ENCODE measurements around the gene BOD1. TPM values are rescaled to one million over a fixed set of nuclear protein-coding genes. Genes with fewer than 3 reads are reported as not detected.

BOD1 gene
- total and polyA plus RNA-seq, 2 of the 8 experiments (the other 6 are each of a cell fraction or from before 2014, with no cell fraction given) = 107 to 149 TPM

GRCh38 chr5:173582216-173583111 is 34.0 kb downstream of the BOD1 start:
- Histone ChIP-seq H3K18ac (ENCODE audit: extremely low read depth, low read length) (no peak overlapping the region), H2BK5ac (ENCODE audit: low read depth, low read length) (no peak overlapping the region), H2AK5ac (ENCODE audit: low read depth, low read length) (no peak overlapping the region), H2BK20ac (ENCODE audit: low read length) (no peak overlapping the region), H4K8ac (ENCODE audit: extremely low read depth, insufficient read depth, low read length) (no peak overlapping the region), H3K4me2 (ENCODE audit: insufficient read depth in 1 of 2, low read depth in 2 of 2, low read length in 2 of 2) (no peak overlapping the region), H3K9me3 (ENCODE audit: insufficient read depth in 2 of 2, low read depth in 1 of 2, low read length in 1 of 2) (peaks cover 20 to 22% of the 10 kb centered on the region in 2 experiments), H4K5ac (ENCODE audit: insufficient read length, low read depth, low read length) (no peak overlapping the region), H3K4me3 (ENCODE audit: extremely low read depth in 1 of 4, insufficient read depth in 2 of 4, low read depth in 3 of 4, low read length in 4 of 4) (no peak overlapping the region), H3K4ac (replicated peaks; ENCODE audit: insufficient read length, low read depth, low read length) (no peak overlapping the region), H3K23ac (ENCODE audit: insufficient read length) (no peak overlapping the region), H2AFZ (ENCODE audit: low read length) (no peak overlapping the region), H3K23me2 (ENCODE audit: low read depth, low read length) (no peaks in the 10 kb centered on the region), H3K14ac (ENCODE audit: insufficient read length) (no peak overlapping the region), H3K79me1 (ENCODE audit: low read depth, low read length) (no peaks in the 10 kb centered on the region), H3K27me3 (replicated peaks in 1 of 4; ENCODE audit: control insufficient read depth in 3 of 4, extremely low read depth in 1 of 4, insufficient read depth in 3 of 4, low read length in 3 of 4) (no peaks in the 10 kb centered on the region), H3K9ac (replicated peaks in 1 of 4; ENCODE audit: extremely low read depth in 1 of 4, low read depth in 3 of 4, low read length in 3 of 4) (no peak overlapping the region), H2BK120ac (replicated peaks; ENCODE audit: low read depth, low read length) (no peak overlapping the region), H4K91ac (replicated peaks; ENCODE audit: insufficient read length, low read length) (no peak overlapping the region), H3K79me2 (ENCODE audit: control insufficient read depth in 1 of 2, insufficient read depth in 2 of 2, low read length in 2 of 2) (no peaks in the 10 kb centered on the region), H3K27ac (ENCODE audit: low read depth, low read length) (no peak overlapping the region), H3K36me3 (ENCODE audit: control insufficient read depth in 2 of 4, insufficient read depth in 4 of 4, low read length in 3 of 4) (no peaks in the 10 kb centered on the region), H3K4me1 (replicated peaks in 1 of 4; ENCODE audit: control insufficient read depth in 3 of 4, insufficient read depth in 4 of 4, low read length in 3 of 4) (no peaks in the 10 kb centered on the region), H3K56ac (replicated peaks; ENCODE audit: insufficient read length, low read depth, low read length) (no peak overlapping the region), H2BK12ac (ENCODE audit: low read depth, low read length) (no peak overlapping the region), H4K20me1 (replicated peaks in 1 of 2; ENCODE audit: control insufficient read depth in 1 of 2, insufficient read depth in 2 of 2, low read length in 2 of 2) (no peaks in the 10 kb centered on the region), H2BK15ac (ENCODE audit: low read length) (no peak overlapping the region)
- FAIRE-seq = no peak
- DNase-seq (ENCODE audit: low read depth in 1 of 2, low spot score in 2 of 2) = no peak
- POLR2A ChIA-PET (ENCODE audit: partially characterized antibody) = interaction anchor here (0.6 to 1.5 kb wide), 4 partner anchors 12 to 391 kb away, joined by 3 to 4 read pairs (median 4); partner anchors contain the start of gene STC2
- WGBS, 2 experiments (ENCODE audit: extremely low coverage in 1 of 2, insufficient coverage in 1 of 2, insufficient read length in 1 of 2, insufficient replicate concordance in 2 of 2, low coverage in 1 of 2, low lambda C conversion rate in 2 of 2, missing lambda C conversion rate in 1 of 2) = 86% methylated on average over 12 of the region's 12 CpGs; no CpG with 5 or more reads in 1 of the 2 experiments
- CTCF ChIA-PET (ENCODE audit: partially characterized antibody) = interaction anchor here (0.6 to 4.0 kb wide), 32 partner anchors 8 to 735 kb away, joined by 3 to 25 read pairs (median 4); no protein-coding TSS in a partner anchor
- TF ChIP-seq SIN3A (conservative IDR thresholded peaks at IDR 0.05 in 1 of 2, IDR thresholded peaks at IDR 0.05 in 1 of 2; ENCODE audit: low read depth in 1 of 2, low read length in 2 of 2) (no peak), GABPA (IDR thresholded peaks at IDR 0.05; ENCODE audit: borderline replicate concordance, insufficient read depth, low read length) (no peak), CEBPB (IDR thresholded peaks at IDR 0.05; ENCODE audit: low read depth, low read length) (no peak), POU5F1 (IDR thresholded peaks at IDR 0.05; ENCODE audit: low read depth, low read length) (no peak), ATF3 (IDR thresholded peaks at IDR 0.05; ENCODE audit: insufficient read depth, low read depth, low read length) (no peak), POLR2A (IDR thresholded peaks at IDR 0.05; ENCODE audit: control extremely low read depth in 1 of 2, low read depth in 2 of 2, low read length in 2 of 2) (no peak), HDAC2 (IDR thresholded peaks at IDR 0.05; ENCODE audit: borderline replicate concordance in 1 of 2, low read depth in 2 of 2, low read length in 2 of 2) (no peak), TAF7 (optimal IDR thresholded peaks at IDR 0.05; ENCODE audit: borderline replicate concordance, low read depth, low read length) (no peak), BRCA1 (IDR thresholded peaks at IDR 0.05; ENCODE audit: low read depth, low read length) (no peak), RFX5 (IDR thresholded peaks at IDR 0.05; ENCODE audit: borderline replicate concordance, low read depth, low read length) (no peak), SP2 (IDR thresholded peaks at IDR 0.05; ENCODE audit: low read length) (no peak), CREB1 (IDR thresholded peaks at IDR 0.05) (no peak)

Measured in H1 (cell line).